ENCODE results near the gene DNAL1.
A peak's percentile ranks its signal among the peaks of the same experiment; 100 is the strongest.

Gene DNAL1

DNA sequence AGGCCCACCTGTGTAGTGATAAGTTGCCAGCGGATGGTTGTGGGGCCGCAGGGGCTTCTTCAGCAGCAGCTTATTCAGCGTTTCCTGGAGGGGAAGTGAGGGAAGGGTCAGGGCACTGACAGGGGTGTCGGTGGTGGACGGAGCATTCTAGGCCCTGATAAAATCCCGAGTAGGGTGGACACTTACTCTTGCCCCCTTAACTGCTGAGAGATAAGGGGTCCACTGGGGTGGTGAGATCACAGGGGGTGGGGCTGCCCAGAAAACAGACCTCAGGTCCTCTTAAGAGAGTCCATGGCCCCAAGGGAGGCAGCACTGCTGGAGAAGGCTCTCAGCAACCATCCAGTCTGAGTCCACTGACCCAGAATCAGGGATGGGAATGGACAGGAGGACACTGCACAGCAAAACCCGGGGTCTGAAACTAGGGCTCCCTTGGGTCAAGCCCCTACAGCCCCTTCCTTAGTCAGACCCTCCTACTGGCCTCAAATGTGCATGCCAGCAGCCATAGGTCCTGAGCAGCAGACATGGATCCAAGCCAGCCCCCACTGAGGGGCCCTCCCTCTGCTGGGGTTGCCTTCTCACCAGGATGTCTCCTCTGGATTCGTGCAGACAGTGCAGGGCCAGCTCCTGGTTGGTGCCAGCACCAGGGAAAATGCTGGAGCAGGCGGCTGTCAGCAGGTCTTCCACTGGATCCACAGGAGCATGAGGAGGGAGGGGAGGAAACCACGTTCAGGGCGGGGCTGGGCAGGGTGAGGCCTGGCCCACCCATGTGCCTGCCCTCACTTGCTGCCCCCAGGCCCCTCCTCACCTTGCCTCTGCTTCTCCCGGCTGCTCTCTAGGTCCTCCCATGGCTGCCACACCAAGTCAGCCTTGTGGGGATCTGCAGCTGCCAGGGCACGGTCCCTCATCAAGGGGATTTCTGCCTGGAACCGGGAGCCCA lies 81.5 kb downstream of the DNAL1 start:
- no peak for DNase-seq

DNA sequence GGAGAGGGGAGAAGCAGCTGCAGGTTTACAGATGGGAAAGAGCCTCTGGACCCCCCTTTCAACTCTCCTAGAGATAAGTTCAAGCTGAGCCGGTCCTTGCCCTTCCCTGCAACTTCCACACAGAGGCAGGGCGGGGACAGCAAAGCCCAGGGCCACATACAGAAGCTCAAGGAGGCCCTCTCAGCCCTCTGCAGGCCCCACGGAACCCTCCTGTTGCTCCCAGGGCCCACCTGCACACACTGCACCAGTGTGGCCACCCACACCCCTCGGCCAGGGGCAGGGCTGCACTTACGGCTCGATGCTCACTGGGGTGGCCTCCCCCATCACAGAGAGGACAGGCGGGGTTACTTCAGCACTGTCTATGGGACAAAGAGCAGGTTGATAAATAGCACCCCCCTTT lies 82.4 kb downstream of the DNAL1 start:
- no peak for DNase-seq

DNA sequence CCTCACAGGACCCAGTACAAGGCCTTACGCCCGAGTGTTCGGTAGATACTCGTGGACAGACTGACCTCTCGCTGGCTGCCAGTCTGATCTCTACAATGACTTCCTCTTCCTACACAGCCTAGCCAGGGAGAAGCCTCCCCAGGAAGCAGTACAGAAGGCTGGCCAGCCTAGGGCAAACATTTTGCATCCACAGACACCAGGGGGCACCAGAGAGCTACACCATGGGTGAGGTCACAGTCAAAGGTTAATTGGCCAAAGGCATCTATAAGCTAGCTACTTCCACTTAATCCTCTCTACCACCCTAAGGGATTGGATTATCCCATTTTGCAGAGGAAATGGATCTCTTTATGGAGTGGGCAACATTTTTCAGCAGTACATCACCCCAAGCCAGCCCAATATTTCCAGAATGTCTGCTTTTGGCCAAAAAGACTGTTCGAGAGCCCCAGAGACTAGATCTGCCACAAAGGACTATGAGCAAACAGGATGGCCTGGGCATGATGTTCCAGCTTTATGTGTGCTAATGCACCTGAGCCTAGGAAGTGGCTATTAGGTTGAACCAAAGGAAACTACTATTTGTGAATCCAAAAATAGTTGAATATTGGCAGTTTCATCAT lies 84.0 kb downstream of the DNAL1 start:
- peak; percentile 46 to 49 for DNase-seq

DNA sequence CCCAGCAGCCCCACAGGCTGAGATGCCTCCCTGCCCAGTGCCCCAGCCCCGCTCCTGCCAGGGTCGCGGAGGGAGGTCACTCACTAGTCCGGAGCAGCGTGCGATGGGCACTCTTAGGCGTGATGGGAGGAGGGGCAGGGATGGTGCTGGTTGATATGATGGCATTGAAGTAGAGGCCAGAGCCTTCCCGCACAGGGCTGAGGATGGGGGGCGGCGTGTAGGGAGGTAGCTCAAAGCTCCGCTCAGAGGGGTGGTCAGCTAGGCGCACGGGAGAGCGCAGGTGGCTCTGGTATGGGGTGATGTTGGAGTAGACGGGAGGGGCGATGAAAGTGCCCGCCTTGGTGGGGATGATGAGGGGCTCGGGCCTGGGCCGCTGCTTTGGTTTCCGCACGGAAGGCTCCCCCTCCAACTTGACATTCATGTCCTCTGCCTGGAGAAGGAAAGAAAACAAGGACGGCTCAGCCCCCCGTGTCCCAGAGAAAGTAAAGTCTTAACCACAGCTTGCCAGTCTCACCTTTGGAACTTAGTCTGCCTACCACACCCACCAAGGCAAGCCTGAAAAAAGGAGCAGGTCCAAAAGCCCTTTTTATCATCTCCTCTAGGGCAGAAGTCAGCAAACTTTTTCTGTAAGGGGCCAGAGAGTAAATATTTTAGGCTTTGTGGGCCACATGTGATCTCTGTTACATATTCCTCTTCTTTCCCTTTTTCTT lies 84.9 kb downstream of the DNAL1 start:
- no peak for DNase-seq

DNA sequence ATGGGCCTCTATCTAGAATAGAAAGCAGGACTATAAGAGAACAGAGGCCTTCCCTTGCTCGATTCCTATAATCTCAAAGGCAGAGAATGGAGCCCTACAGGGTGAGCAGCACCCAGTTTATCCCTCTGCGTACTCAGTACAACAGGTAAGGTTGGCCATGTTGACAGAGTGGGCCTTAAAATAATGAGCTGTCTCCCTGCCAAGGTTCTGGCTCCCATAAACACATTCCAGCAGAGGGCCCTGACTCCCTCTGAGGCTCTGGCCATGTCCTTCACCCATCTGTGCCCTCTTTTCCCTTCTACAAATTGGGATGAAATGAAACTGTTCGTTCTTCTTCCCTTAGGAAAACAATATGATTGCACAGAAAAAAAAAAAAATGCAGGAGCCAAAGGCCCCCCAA lies 86.3 kb downstream of the DNAL1 start:
- DNase-seq: no peak

DNA sequence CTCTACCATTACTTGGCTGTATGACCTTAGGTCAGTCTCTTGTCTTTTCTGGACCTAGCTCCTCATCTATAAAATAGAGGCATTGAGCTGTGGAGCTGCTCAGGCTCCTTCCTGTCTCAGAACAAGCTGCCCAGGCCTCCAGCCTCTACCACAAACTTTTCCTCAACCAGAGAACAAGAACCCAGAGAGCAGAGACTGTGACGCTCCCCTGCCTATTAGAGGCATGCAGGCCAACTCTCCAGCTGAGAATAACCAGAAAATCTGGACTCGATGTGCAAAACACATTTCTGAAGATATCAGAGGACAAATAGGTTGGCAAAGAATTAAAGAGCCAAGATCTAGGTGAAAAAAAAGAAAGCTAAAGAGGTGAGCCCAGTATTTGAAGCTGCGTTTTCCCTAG lies 87.2 kb downstream of the DNAL1 start:
- DNase-seq: no peak

DNA sequence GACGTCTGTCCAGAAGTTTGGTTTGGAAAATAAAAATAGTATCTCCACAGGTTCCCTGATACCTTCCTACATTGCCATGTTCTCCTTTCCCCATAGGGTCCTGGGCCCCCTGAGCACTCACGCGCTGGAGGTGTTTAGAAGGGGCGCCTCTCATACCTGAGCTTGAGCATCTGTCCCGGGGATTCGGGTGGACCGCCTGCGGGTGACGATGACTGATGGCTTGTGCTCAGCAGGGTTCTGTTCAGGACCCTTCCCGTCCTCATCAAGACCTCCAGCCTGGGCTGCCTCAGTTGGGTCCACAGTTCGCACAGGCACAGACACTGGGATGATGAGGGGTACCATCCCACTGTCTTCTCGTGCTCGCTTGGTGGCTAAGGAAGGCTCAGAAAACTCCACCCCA lies 92.1 kb downstream of the DNAL1 start:
- DNase-seq: no peak

DNA sequence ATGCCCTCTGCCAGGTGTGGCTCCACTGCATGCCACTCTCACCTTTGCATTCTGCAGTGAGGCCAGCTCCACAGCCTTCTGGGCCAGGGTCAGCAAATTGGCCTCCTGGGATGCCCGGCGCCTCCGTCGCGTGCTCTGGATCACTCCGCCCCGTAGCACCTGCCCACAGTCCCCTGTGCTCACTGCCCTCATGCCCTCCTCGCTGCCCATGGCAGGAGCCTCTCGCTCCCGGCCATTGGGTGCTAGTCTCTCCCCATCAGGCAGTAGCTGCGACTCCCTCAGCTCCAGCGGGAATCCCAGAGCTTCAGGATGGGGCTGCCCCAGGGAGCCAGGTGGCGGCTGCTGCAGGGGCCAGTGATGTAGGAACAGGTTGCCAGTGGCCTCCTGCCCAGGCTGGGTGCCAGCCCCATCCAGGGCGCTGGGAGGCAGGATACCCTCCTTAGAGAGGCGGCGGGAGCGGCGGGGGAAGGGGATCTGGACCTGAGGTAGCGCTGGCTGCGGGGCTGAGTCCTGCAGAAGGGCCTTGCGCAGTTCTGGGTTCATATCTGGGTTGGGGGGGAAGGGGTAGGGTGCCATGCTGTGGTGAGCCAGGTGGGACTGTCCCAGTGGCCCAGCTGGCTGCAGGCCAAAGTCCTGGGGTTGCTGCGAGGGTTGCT lies 93.9 kb downstream of the DNAL1 start:
- DNase-seq: no peak

DNA sequence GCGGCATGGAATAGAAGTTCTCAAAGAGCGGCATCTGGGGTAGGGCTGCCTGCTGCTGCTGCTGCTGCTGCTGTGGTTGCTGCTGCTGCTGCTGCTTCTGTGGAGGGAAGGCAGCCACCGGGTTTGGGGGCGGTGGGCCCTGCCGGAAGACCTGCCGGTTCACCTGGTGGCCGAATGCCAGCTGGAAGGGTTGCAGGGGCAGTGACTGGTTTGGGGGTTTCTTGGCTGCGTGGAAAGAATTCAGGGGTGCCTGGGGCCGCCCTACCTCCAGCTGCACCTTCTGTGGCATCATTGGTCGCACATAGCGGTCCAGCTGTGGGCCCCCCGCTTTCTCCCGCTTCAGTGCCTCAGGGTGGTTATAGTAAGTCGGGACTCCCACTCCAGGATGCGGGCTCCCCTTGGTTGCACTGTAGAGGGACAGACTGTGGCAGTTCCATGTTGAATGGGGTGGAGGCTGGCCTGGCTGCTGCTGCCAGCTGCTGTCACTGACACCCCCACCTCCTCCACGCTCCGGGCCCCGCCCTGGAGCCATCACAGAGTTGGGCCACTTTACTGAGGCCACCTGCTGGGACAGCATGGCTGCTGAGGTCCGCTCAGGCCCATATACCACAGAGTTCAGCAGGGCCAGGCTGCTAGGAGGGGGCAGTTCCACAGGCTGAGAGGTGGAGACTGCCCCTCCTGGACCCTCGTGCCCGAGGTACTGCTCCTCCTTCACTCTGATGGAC lies 94.5 kb downstream of the DNAL1 start:
- DNase-seq: no peak

DNA sequence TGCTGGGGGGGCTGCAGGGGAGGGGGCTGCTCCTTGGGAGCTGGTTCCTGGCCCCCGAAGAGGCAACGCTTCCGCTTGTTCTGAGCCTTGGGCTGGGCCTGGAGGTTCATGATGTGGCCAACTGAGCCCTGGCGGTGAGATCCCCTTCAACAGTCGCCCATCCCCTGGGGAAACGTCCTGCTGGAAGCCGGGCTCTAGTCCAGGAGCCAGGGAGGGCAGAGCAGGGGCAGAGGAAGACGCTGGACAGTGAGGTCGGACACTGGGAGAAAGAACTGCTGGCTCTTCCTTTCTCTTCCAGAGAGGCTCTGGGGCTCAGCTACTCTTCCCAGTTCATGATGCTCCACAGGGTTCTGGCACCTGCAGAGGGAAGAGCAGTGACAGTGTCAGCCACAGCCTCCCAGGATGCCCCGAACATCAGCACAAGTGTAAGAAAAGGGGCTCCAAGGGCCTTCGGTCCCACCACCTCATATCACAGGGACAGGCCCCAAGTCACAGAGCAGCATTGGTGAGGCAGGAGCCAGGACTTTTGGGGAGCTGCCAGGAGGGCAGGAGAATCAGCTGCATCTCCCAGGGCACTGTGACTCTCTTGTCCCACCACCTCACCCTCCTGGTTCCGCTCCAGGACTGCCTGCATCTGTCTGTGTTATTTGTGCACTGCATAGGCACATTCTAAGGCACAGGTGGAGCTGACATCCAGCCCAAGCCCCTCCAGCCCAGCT lies 95.3 kb downstream of the DNAL1 start:
- DNase-seq: no peak

DNA sequence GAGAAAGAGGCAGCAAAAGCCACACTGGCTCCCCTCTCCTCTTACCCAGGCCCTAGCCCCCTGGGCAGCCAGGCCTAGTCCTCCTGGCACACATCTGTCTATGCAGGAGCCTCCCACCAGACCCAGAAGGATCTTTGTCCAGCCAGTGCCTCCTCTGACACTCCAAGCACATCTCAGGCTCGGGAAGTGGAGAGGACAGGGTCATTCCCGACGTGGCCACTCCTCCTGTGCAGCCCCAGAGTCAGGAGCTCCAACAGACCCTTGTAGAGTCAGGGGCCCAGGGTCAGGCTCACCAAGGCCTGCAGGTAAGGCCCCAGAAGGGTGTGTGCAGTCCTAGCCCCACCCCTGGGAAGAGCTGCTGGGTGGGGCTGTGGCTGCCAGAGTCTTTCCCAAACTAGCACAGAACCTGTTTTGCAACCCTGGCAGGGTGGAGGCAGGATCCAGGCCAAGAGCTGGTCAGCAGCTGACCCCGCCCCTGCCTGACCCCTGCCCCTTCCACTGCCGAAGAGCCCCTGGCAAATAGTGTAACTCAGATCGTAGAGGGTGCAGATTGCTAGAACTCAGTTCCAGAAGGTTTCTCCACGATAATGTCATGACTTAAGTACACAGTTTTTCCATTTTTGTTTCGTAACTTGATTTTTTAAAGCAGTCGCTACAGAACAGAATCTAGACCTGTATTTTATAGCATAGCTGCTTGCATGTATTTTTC lies 96.0 kb downstream of the DNAL1 start:
- DNase-seq: no peak

DNA sequence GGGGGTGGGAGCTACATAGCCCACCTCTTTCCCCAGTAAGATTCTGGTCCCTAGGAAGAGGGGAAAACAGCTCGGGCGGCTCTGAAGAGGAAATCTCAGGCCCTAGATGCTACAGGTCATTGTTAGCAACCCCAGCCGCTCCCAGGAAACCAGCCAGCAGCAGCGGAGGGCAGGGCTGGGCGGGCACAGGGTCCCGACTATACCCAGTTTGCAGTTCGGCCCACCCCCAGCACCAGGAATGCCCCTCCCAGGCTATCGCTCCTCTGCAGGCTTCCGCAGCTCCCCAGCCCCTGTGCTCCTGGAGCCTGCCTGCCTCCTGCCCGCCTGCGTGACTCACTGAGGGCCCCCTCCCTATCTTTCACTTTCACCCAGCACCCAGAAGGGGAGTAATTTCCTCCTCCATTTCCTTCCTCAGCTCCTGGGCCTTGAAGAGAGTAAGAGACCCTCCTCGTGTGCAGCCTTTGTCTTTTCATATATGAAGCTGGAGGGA lies 96.6 kb downstream of the DNAL1 start:
- no peak for DNase-seq

DNA sequence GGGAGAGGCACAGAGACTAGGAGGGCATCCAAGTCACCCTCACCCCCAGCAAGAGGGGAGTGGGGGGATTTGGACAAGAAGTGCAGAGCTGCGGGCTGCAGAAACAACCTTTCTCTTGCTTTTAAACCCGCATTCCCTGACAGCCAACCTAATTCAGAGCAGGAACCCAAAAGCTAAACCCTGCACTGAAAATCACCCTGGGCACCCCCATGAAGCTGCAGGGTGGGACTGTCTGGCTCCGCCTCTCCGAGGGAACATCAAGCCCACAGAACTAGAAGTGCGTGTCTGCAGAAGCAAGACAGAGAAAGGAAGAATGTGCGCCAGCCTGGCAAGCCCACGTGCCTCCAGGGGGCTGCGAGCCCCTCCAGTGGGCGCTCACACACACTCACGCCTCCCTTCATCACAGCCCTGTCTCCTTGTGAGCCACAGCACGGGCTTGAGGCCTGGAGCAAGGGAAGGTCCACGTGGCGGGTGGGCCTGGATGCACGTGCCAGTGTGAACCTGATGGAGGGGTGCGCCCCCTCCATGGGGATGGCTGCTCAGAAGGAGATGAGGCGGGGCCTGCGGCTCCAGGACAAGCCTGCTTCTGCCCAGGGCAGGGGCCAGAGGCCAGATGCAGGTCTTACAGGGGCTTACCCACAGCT lies 97.2 kb downstream of the DNAL1 start:
- DNase-seq: no peak

DNA sequence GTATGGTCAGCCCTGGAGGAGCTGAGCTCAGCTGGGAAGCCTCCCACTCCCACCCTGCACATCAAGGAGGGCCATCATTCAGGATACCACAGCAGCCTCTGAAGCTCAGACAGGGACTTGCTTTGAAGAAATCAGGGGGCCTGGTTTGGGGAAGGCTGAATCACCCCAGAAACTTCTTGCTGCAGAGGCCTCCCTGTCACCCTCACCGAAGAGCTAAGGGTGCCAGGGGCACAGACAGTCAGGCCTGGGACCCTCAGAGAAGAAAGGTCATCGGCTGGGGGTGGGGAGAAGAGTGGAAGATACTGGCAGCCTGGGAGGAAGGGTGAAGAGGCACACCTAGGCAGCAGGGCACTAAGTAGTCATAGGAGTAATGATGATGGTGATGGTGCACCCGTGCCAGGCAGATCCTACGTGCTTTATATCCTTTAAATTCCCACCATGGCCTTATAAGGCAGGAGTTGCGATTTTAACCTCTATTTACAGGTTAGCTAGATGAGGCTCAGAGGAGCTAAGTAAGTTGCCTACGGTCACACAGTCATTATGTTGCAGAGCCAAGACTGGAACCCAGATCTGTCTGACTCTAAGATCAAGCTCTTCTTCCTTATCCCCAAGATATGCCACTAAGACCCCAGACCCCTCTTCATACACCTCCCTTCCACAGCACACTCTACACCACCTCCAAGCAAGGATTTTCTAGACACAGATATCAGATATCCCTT lies 97.9 kb downstream of the DNAL1 start:
- DNase-seq: no peak

DNA sequence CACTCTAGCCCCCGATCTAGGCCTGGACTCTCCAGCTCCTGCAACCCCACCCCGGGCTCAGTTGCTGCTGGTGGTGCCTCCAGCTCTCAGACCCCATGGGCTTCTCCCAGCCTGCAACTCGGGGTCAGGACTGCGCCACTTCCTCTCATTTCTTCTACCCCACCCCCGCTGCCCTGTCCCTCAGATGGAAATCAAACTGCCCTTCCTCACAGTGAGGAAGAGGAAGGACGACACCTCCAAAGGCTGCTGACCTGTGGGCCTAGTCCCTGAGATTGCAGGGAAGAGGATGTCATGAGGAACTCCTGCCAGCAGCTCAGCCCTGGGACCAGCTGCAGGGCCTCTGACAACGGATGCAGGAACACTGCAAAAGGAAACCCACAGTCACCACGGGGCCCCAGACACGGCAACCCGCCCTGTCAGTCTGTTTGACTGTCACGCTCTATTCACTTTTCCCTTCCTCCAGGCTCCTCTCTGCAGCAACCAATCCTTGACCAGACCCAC lies 98.7 kb downstream of the DNAL1 start:
- no peak for DNase-seq

DNA sequence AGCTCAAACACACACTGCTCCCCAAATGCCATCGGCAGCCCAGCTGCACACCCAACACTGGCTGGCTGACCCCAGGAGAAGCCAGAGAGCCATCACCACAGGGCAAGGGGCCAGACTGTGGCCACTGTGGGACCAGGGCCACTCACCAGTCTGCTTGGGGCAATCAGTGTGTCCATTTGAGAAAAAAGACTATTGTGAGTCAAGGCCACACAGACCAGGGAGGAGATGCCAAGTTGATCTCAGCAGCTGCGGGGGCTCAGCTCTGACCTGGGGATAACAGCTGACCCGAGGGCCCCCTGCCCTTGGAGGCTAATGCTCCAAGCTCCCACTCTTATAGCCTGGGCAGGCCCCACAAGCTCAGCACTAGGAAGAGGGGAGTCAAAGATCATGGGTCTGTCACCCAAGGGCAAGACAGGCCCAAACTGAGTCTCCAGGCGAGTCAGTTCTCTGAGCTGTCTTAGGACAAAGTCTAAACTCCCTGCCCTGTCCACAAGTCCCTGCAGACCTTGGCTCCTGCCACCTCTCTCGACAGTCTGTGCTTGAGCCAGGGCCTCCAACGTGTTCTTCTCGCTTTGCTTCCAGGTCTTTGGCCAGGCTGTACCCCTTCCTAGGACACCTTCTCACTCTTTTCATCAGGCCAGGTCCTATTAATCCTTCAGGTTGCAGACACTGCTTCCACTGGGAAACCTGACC lies 99.5 kb downstream of the DNAL1 start:
- no peak for DNase-seq

DNA sequence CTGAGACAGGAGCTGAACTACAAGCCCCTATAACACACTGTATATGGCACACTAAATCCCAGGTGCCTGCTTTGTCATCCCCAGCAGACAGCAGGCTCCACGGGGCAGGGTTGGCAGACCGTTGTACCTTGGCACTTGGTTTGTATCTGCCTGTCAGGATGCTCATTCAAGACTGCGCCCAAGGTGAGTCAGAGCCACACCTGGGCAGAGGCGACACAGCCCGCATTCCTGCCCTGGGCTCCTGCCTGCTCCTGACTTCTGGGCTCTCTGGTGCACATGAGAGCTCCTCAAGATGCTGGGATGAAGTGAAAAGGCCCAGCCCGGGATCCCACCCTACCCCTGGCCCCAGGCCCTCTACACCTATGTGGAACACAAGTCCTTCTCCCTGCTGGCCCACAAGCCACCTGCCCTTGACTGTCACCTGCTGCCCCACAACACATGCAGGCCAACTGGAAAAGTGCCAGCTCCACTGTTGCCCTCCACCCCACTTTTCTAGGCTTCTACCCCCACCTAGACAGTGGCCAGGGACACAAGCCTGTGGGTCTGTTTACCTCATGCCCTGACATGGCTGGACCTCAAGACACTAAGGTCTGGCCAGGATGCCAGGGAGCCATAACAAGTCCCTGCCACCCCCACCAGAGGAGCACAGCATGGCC lies 100.2 kb downstream of the DNAL1 start:
- DNase-seq: no peak

Data from SHP77 (cell line).